Measurements from ENCODE around the gene H3-3A. TPM values are rescaled to one million over a fixed set of nuclear protein-coding genes. Genes with fewer than 3 reads are reported as not detected.

H3-3A gene
- total and polyA plus RNA-seq, 10 donors: 362 to 1,089 (median 575) TPM

GRCh38 chr1:226109829-226110248 lies 47.3 kb downstream of the H3-3A start:
- 0 to 2% (median 1%) methylated on average over 17 to 57 of the region's 57 CpGs for WGBS, 5 donors
- intact Hi-C loops (cut with DNase I; ENCODE audit: low total_unique reads): no loop called here

GRCh38 chr1:226110249-226111097 lies 48.0 kb downstream of the H3-3A start:
- intact Hi-C loops (cut with DNase I; ENCODE audit: low total_unique reads): no loop called here
- peak; percentile 96 for DNase-seq
- Histone ChIP-seq H3K4me1 (peaks cover 17 to 58% (median 35%) of the 10 kb centered on the region in 6 donors), H3K27ac (peak overlapping the region; percentile 95 to 99 (median 96)), H3K9me3 (no peaks in the 10 kb centered on the region), H3K36me3 (no peaks in the 10 kb centered on the region), H3K4me3 (peak overlapping the region; percentile 54 to 85 (median 64)), H3K27me3 (replicated peaks in 1 of 7) (no peaks in the 10 kb centered on the region)
- WGBS, 5 donors: 1 to 2% (median 1%) methylated on average over 25 to 73 of the region's 73 CpGs
- TF ChIP-seq POLR2AphosphoS5 (IDR thresholded peaks at IDR 0.05) (peak; percentile 75 to 90 (median 86)), CTCF (IDR thresholded peaks at IDR 0.05 in 8 of 11, conservative IDR thresholded peaks at IDR 0.05 in 3 of 11) (peak in 2 of 11 experiments; percentile 16 to 19), POLR2A (IDR thresholded peaks at IDR 0.05) (peak in 1 of 3 donors; percentile 38)

More at GRCh38 chr1:226109829-226110248, 47.3 kb downstream of the H3-3A start:
- DNase-seq: peak; percentile 96
- no peaks in the 10 kb centered on the region for H3K27me3 ChIP-seq (replicated peaks in 1 of 7)
- H3K36me3 ChIP-seq: no peaks in the 10 kb centered on the region
- TF ChIP-seq POLR2AphosphoS5 (IDR thresholded peaks at IDR 0.05) (peak; percentile 25 to 65 (median 53)), POLR2A (IDR thresholded peaks at IDR 0.05) (peak in 1 of 3 donors; percentile 40), CTCF (IDR thresholded peaks at IDR 0.05 in 8 of 11, conservative IDR thresholded peaks at IDR 0.05 in 3 of 11) (peak in 2 of 11 experiments; percentile 33 to 34)
- H3K4me3 ChIP-seq: peak overlapping the region; percentile 54 to 85 (median 64)
- H3K9me3 ChIP-seq: no peaks in the 10 kb centered on the region
- H3K4me1 ChIP-seq: peaks cover 17 to 58% (median 35%) of the 10 kb centered on the region in 6 donors
- H3K27ac ChIP-seq: peak overlapping the region; percentile 95 to 99 (median 96)

- 41 to 53% (median 47%) methylated on average over 11 of the region's 11 CpGs for WGBS, 5 donors
Measured at GRCh38 chr1:226111098-226111882, 48.8 kb downstream of the H3-3A start.

GRCh38 chr1:226111883-226112261 lies 49.4 kb downstream of the H3-3A start:
- peak overlapping the region; percentile 95 to 99 (median 96) for H3K27ac ChIP-seq
- WGBS, 5 donors: 67 to 82% (median 79%) methylated on average over 7 of the region's 7 CpGs
- TF ChIP-seq POLR2AphosphoS5 (IDR thresholded peaks at IDR 0.05): no peak
- TF ChIP-seq POLR2A (IDR thresholded peaks at IDR 0.05): no peak
- no peak for TF ChIP-seq CTCF (IDR thresholded peaks at IDR 0.05 in 8 of 11, conservative IDR thresholded peaks at IDR 0.05 in 3 of 11)
- peaks cover 17 to 58% (median 35%) of the 10 kb centered on the region in 6 donors for H3K4me1 ChIP-seq
- DNase-seq: no peak
- no peaks in the 10 kb centered on the region for H3K36me3 ChIP-seq
- no peaks in the 10 kb centered on the region for H3K9me3 ChIP-seq
- no peaks in the 10 kb centered on the region for H3K27me3 ChIP-seq (replicated peaks in 1 of 7)
- intact Hi-C loops (cut with DNase I; ENCODE audit: low total_unique reads): no loop called here
- H3K4me3 ChIP-seq: no peak overlapping the region

More at GRCh38 chr1:226111098-226111882, 48.8 kb downstream of the H3-3A start:
- Histone ChIP-seq H3K4me3 (peak overlapping the region; percentile 54 to 85 (median 64)), H3K27ac (peak overlapping the region; percentile 95 to 99 (median 96)), H3K36me3 (no peaks in the 10 kb centered on the region), H3K4me1 (peaks cover 17 to 58% (median 35%) of the 10 kb centered on the region in 6 donors), H3K9me3 (no peaks in the 10 kb centered on the region), H3K27me3 (replicated peaks in 1 of 7) (no peaks in the 10 kb centered on the region)
- DNase-seq: no peak
- intact Hi-C loops (cut with DNase I; ENCODE audit: low total_unique reads): no loop called here
- TF ChIP-seq POLR2A (IDR thresholded peaks at IDR 0.05) (no peak), POLR2AphosphoS5 (IDR thresholded peaks at IDR 0.05) (peak in 2 of 3 donors; percentile 19 to 42)

All from spleen (tissue), 11 donors.